ENCODE measurements around the gene NPTN. TPM values are rescaled to one million over a fixed set of nuclear protein-coding genes. Genes with fewer than 3 reads are reported as not detected.

Gene NPTN
- total RNA-seq, 3 donors from 2014 or later (not counting 1 experiment from before 2014, with no cell fraction given): 37.9 to 46.9 (median 46.4) TPM

DNA sequence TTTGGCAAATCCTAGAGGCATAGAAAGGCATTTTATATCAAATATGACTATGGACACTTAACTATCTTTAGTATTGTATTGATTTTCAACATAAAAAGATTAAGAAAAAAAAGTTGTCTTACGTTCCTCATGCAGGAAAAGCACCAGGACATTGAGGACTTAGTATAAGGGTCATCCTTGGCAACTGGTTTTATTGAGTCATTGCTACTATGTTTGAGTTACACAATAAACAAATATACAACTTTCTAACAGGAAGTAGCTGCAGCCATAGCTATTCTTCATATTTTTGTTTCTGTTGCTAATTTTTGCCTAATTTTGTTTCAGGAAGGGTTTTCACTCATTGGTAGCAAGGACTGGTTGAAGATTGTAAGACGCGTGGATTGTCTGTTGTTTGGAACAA, 93.0 kb downstream of the NPTN start:
- intact Hi-C loops (cut with micrococcal nuclease): no loop called here
- no peaks in the 10 kb centered on the region for H3K9me3 ChIP-seq (ENCODE audit: control insufficient read depth, insufficient read depth, low read length)
- H3K36me3 ChIP-seq (ENCODE audit: control insufficient read depth, insufficient read depth, low read length): no peaks in the 10 kb centered on the region
- no peaks in the 10 kb centered on the region for H3K27me3 ChIP-seq (ENCODE audit: control insufficient read depth, insufficient read depth, low read length)
- no peak overlapping the region for H3K4me3 Mint-ChIP-seq
- no peaks in the 10 kb centered on the region for H3K4me1 ChIP-seq (ENCODE audit: control insufficient read depth, insufficient read depth, low read length)
- no peak overlapping the region for H3K27ac Mint-ChIP-seq
- no peak overlapping the region for H3K27ac ChIP-seq (ENCODE audit: low read length)
- TF ChIP-seq CTCF (IDR thresholded peaks at IDR 0.05): no peak
- ATAC-seq: no peak
- WGBS (ENCODE audit: insufficient coverage): 92% methylated on average over 2 of the region's 3 CpGs
- H3K36me3 Mint-ChIP-seq: no peaks in the 10 kb centered on the region
- no peak overlapping the region for H3K4me3 ChIP-seq (ENCODE audit: low read length)
- no peak for DNase-seq
- no peaks in the 10 kb centered on the region for H3K9me3 Mint-ChIP-seq
- no peaks in the 10 kb centered on the region for H3K4me1 Mint-ChIP-seq
- H3K27me3 Mint-ChIP-seq (ENCODE audit: low read depth in 2 of 2): peaks cover 0 to 4% of the 10 kb centered on the region in 2 donors

- Mint-ChIP-seq H3K27me3 (ENCODE audit: low read depth in 2 of 2) (peaks cover 0 to 4% of the 10 kb centered on the region in 2 donors), H3K9me3 (no peaks in the 10 kb centered on the region), H3K4me3 (no peak overlapping the region), H3K4me1 (no peaks in the 10 kb centered on the region), H3K36me3 (no peaks in the 10 kb centered on the region), H3K27ac (no peak overlapping the region)
- Histone ChIP-seq H3K4me3 (ENCODE audit: low read length) (no peak overlapping the region), H3K9me3 (ENCODE audit: control insufficient read depth, insufficient read depth, low read length) (no peaks in the 10 kb centered on the region), H3K27ac (ENCODE audit: low read length) (no peak overlapping the region), H3K4me1 (ENCODE audit: control insufficient read depth, insufficient read depth, low read length) (no peaks in the 10 kb centered on the region), H3K36me3 (ENCODE audit: control insufficient read depth, insufficient read depth, low read length) (no peaks in the 10 kb centered on the region), H3K27me3 (ENCODE audit: control insufficient read depth, insufficient read depth, low read length) (no peaks in the 10 kb centered on the region)
- 84% methylated on average over 5 of the region's 9 CpGs for WGBS (ENCODE audit: insufficient coverage)
- intact Hi-C loops (cut with micrococcal nuclease): no loop called here
- no peak for DNase-seq
- no peak for ATAC-seq
- no peak for TF ChIP-seq CTCF (IDR thresholded peaks at IDR 0.05)
Measured at GRCh38 chr15:73539212-73540128, 93.7 kb downstream of the NPTN start.

GRCh38 chr15:73538563-73539211, 94.5 kb downstream of the NPTN start:
- Mint-ChIP-seq H3K27ac (no peak overlapping the region), H3K9me3 (no peaks in the 10 kb centered on the region), H3K27me3 (ENCODE audit: low read depth in 2 of 2) (peaks cover 0 to 4% of the 10 kb centered on the region in 2 donors), H3K4me1 (no peaks in the 10 kb centered on the region), H3K36me3 (no peaks in the 10 kb centered on the region), H3K4me3 (no peak overlapping the region)
- ATAC-seq (no peak), DNase-seq (no peak)
- no peak overlapping the region for H3K4me3 ChIP-seq (ENCODE audit: low read length)
- TF ChIP-seq CTCF (IDR thresholded peaks at IDR 0.05): no peak
- intact Hi-C loops (cut with micrococcal nuclease): no loop called here
- WGBS (ENCODE audit: insufficient coverage): 94% methylated on average over 9 of the region's 10 CpGs
- H3K9me3 ChIP-seq (ENCODE audit: control insufficient read depth, insufficient read depth, low read length): no peaks in the 10 kb centered on the region
- no peak overlapping the region for H3K27ac ChIP-seq (ENCODE audit: low read length)
- no peaks in the 10 kb centered on the region for H3K36me3 ChIP-seq (ENCODE audit: control insufficient read depth, insufficient read depth, low read length)
- no peaks in the 10 kb centered on the region for H3K4me1 ChIP-seq (ENCODE audit: control insufficient read depth, insufficient read depth, low read length)
- no peaks in the 10 kb centered on the region for H3K27me3 ChIP-seq (ENCODE audit: control insufficient read depth, insufficient read depth, low read length)
